Measurements from ENCODE around the gene FNDC3A.

- no peak for TF ChIP-seq POLR2A (IDR thresholded peaks at IDR 0.05; ENCODE audit: low read depth)
- TF ChIP-seq, protein P1, sequence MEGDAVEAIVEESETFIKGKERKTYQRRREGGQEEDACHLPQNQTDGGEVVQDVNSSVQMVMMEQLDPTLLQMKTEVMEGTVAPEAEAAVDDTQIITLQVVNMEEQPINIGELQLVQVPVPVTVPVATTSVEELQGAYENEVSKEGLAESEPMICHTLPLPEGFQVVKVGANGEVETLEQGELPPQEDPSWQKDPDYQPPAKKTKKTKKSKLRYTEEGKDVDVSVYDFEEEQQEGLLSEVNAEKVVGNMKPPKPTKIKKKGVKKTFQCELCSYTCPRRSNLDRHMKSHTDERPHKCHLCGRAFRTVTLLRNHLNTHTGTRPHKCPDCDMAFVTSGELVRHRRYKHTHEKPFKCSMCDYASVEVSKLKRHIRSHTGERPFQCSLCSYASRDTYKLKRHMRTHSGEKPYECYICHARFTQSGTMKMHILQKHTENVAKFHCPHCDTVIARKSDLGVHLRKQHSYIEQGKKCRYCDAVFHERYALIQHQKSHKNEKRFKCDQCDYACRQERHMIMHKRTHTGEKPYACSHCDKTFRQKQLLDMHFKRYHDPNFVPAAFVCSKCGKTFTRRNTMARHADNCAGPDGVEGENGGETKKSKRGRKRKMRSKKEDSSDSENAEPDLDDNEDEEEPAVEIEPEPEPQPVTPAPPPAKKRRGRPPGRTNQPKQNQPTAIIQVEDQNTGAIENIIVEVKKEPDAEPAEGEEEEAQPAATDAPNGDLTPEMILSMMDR (IDR thresholded peaks at IDR 0.05), result no peak
- TF ChIP-seq POLR2AphosphoS5 (IDR thresholded peaks at IDR 0.05), result no peak
Measured at GRCh38 chr13:48993150-48993549, 17.4 kb downstream of the FNDC3A start.

Data from esophagus muscularis mucosa (tissue), 3 donors.